ENCODE results near the gene RBM22.

GRCh38 chr5:150651924-150652671 is 48.8 kb downstream of the RBM22 start:
- TF ChIP-seq, protein P1, sequence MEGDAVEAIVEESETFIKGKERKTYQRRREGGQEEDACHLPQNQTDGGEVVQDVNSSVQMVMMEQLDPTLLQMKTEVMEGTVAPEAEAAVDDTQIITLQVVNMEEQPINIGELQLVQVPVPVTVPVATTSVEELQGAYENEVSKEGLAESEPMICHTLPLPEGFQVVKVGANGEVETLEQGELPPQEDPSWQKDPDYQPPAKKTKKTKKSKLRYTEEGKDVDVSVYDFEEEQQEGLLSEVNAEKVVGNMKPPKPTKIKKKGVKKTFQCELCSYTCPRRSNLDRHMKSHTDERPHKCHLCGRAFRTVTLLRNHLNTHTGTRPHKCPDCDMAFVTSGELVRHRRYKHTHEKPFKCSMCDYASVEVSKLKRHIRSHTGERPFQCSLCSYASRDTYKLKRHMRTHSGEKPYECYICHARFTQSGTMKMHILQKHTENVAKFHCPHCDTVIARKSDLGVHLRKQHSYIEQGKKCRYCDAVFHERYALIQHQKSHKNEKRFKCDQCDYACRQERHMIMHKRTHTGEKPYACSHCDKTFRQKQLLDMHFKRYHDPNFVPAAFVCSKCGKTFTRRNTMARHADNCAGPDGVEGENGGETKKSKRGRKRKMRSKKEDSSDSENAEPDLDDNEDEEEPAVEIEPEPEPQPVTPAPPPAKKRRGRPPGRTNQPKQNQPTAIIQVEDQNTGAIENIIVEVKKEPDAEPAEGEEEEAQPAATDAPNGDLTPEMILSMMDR (IDR thresholded peaks at IDR 0.05; ENCODE audit: poor library complexity): no peak
- no peak for TF ChIP-seq EZH2 (IDR thresholded peaks at IDR 0.05; ENCODE audit: borderline replicate concordance)
